Spinal cord (tissue), 10 donors: ENCODE data around the gene DHRS11. TPM values are rescaled to one million over a fixed set of nuclear protein-coding genes. Genes with fewer than 3 reads are reported as not detected.

Experiments used
- DNase-seq, 6 donors: peaks; one replicate each; pipeline versions ENCODE4 v3.0.0 to v3.0.0-alpha.2; 2013 to 2015; ENCODE audit warnings: low spot score in 6 of 6, low read depth in 4 of 6
- H3K27ac ChIP-seq: one replicate; pipeline ENCODE4 v1.5.1; 2013; ENCODE audit warnings: low read depth, low read length, control low read depth
- H3K27me3 ChIP-seq: one replicate; pipeline ENCODE4 v1.6.1; 2013; ENCODE audit warnings: low read length; ENCODE audit not compliant: control insufficient read depth, insufficient read depth
- H3K36me3 ChIP-seq: one replicate; pipeline ENCODE4 v1.6.1; 2013; ENCODE audit warnings: low read length; ENCODE audit not compliant: control insufficient read depth, insufficient read depth
- H3K4me1 ChIP-seq: one replicate; pipeline ENCODE4 v1.6.1; 2013; ENCODE audit warnings: low read length; ENCODE audit not compliant: control insufficient read depth, insufficient read depth
- H3K4me3 ChIP-seq: one replicate; pipeline ENCODE4 v1.5.1; 2013; ENCODE audit warnings: low read depth, low read length, control low read depth
- H3K9me3 ChIP-seq: one replicate; pipeline ENCODE4 v1.6.1; 2013; ENCODE audit warnings: low read length; ENCODE audit not compliant: control insufficient read depth, insufficient read depth
- WGBS: methylation state at CpG from one replicate; pipeline ENCODE4 v1.1.5; 2013; ENCODE audit warnings: missing lambda C conversion rate; ENCODE audit not compliant: insufficient coverage; 5-methylcytosine and 5-hydroxymethylcytosine counted together
- polyA plus RNA-seq, 2 donors: library from polyadenylated mRNA; unstranded; fragments of 120-200 nt; gene quantifications; one replicate each; pipeline ENCODE4 v1.2.1, GENCODE V29; 2013; ENCODE audit not compliant: insufficient read length in 2 of 2
- total RNA-seq, 2 donors: library from RNA; depleted of rRNA in 1 of 2; stranded (reverse); fragments of 120-200 nt in 1 of 2; fragments of >200 nt in 1 of 2; gene quantifications; one replicate each; pipeline versions ENCODE4 v1.2.3 to v1.2.4, GENCODE V29; 2013 to 2014
- donor health status: healthy.

The DHRS11 gene
- total and polyA plus RNA-seq, 4 donors = 6.0 to 24.5 (median 15.0) TPM

DNA sequence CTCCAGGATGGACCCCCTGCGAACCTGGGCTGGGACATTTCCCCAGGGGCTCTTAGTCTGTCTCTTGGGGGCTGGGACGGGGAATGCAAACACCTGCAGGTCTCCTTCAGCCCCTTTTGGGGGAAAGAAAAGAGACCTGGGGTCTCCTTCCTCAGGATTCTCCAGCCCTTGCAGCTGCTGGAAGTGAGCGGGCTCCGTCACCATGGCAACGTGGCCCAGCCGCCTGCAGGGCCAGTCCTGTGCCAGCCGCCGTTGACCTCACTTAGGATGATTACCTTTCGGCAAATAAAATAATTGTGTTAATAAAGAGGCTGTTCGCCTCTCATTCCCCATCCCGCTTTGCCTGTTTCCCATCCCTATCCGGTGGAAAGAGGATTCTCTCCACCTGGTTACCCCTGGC, 35.4 kb downstream of the DHRS11 start:
- H3K4me1 ChIP-seq = peaks cover 28% of the 10 kb centered on the region
- H3K9me3 ChIP-seq = no peaks in the 10 kb centered on the region
- peak in 2 of 6 donors; percentile 32 to 85 for DNase-seq
- H3K27me3 ChIP-seq = peaks cover 10% of the 10 kb centered on the region
- H3K4me3 ChIP-seq = no peak overlapping the region
- 30% methylated on average over 4 of the region's 12 CpGs for WGBS
- H3K36me3 ChIP-seq = no peaks in the 10 kb centered on the region
- no peak overlapping the region for H3K27ac ChIP-seq

DNA sequence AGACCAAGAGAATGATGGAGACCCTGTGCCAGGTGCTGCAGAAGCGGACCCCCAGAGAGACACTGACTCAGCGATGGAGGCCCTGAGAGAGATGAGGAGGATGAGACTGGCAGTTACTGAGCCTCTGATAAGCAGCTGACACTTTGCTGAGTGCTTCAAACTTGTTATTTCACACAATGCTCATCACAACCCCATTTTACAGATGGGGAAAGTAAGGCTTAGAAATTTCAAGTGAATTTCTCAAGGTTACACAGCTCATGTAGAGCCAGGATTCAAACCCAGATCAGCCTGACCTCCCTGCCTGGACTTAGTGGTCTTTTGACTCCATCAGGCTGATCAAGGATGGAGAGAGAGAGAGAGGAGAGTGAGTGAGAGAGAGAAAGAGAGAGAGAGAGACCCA, 36.9 kb downstream of the DHRS11 start:
- Histone ChIP-seq H3K4me1 (peaks cover 34% of the 10 kb centered on the region), H3K27ac (no peak overlapping the region), H3K27me3 (peaks cover 17% of the 10 kb centered on the region), H3K9me3 (no peaks in the 10 kb centered on the region), H3K4me3 (no peak overlapping the region), H3K36me3 (no peaks in the 10 kb centered on the region)
- 90% methylated on average over 2 of the region's 2 CpGs for WGBS
- DNase-seq = no peak

DNA sequence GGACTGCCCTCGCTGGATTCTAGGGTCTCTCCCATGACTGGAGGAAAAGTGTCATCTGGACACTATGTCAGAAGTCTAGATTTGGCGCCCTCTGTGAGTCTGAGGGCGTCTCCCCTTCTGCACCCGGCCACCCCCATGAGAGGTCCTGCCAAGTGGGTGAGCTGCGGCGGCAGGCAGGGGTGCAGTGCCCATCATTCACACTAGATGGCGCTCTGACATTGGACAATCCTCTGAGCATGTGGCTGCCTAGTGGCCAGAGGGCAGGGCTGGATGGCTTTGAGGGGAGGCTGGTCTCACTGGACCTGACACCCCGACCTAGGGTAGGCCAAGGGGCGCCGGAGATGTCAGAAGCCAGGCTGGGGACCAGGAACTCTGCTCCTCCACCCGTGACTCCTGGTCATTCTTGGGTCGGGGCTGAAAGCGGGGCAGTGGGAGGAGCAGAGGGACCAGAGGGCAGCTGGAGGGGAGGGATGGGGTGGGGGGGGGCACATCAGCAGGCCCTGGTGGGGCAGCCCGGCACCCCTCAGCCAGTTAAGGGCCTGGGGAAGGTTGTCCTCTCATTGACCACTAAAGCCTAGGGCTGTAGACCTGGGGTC, 37.7 kb downstream of the DHRS11 start:
- no peak overlapping the region for H3K4me3 ChIP-seq
- H3K4me1 ChIP-seq = peaks cover 34% of the 10 kb centered on the region
- no peak overlapping the region for H3K27ac ChIP-seq
- H3K27me3 ChIP-seq = peaks cover 17% of the 10 kb centered on the region
- H3K9me3 ChIP-seq = no peaks in the 10 kb centered on the region
- DNase-seq = peak in 4 of 6 donors; percentile 48 to 93 (median 74)
- 13% methylated on average over 13 of the region's 14 CpGs for WGBS
- H3K36me3 ChIP-seq = no peaks in the 10 kb centered on the region

DNA sequence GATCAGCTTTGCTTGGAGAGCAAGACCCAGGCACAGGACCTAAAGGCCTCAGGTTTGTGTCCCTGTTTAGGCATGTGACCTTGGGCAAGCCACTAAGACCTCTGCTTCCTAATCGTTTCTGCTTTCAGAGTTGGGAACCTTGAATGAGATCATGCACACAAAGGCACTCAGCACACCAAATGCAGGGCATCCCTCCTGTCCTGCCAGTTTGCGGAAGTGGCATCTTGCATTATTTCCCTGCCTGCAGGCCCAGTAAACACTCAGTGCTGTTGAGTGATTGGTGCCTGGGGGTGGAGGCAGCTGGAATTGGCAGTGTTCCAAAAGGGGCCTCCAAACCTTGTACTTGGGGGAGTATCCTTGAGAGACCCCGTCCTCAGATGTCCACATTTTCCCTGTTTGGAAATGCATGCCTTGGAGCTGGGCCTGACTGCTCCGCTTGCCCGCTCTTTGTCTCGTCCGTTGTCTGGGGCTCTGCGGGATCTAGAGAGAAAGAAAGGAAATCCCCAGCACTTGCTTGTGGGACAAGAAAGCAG, 38.4 kb downstream of the DHRS11 start:
- no peak overlapping the region for H3K4me3 ChIP-seq
- H3K36me3 ChIP-seq = no peaks in the 10 kb centered on the region
- peak in 1 of 6 donors; percentile 46 for DNase-seq
- peaks cover 17% of the 10 kb centered on the region for H3K27me3 ChIP-seq
- 54% methylated on average over 6 of the region's 8 CpGs for WGBS
- H3K9me3 ChIP-seq = no peaks in the 10 kb centered on the region
- no peak overlapping the region for H3K27ac ChIP-seq
- H3K4me1 ChIP-seq = peaks cover 34% of the 10 kb centered on the region

DNA sequence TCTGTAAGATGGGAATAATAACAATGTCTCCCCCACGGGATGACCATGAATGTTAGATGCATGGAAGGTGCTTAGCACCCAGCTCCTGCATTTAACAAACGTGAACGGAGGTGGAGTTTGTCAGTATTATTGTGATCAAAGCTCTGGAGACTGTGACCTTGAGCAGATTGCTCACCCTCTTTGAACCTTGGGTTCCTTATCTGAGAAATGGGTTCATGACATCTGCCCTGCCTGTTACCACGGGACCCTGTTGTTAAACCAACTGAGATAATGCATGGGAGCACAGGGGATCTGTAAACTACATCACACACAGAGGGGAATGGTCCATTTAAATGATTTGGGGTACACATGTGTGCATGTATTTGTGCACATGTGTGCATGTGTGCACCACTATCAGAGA, 39.3 kb downstream of the DHRS11 start:
- Histone ChIP-seq H3K27ac (no peak overlapping the region), H3K27me3 (peaks cover 20% of the 10 kb centered on the region), H3K9me3 (no peaks in the 10 kb centered on the region), H3K4me3 (no peak overlapping the region), H3K4me1 (peaks cover 31% of the 10 kb centered on the region), H3K36me3 (no peaks in the 10 kb centered on the region)
- DNase-seq = no peak
- 91% methylated on average over 3 of the region's 4 CpGs for WGBS

DNA sequence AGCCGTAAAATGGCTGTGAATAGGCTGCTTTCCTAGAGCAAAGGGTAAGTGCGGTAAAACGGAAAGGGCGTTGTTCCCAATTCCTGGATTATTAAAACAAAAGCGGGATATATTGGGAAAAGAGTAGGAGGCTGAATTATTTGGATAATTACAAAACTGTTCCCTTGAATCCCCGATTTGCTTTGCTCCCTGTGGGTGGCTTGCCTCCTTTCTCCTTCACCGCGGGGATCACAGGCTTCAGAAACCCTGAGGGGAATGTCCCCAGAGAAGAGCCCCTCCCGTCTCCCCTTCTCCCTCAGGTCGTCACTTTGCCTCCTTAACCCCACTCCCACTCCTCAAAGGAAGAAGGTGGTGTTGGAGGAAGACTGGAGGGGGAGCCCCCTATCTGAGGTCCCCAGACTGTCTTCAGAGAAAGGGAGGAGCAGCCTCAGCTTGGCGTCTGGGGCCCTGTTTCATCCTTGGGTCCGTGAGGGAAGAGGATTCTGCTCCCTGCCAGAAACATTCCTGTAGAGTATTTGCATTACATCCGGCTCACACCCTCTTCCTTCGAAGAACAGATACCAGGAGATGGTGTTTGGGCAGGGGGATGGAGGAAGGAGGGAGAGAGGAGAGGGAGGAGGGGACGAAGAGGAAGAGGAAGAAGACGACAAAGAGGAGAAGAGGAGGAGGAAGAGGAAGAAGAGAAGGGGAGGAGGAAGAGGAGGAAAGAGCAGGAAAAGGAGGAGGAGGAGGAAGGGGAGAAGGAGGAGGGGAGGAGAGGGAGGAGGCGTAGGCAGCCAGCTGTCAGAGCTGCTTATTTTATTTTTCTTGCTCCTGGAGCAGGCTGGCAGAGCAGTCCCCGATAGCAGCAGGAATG, 41.5 kb downstream of the DHRS11 start:
- Histone ChIP-seq H3K36me3 (no peaks in the 10 kb centered on the region), H3K27me3 (peaks cover 20% of the 10 kb centered on the region), H3K27ac (no peak overlapping the region), H3K4me1 (peaks cover 22% of the 10 kb centered on the region), H3K4me3 (no peak overlapping the region), H3K9me3 (no peaks in the 10 kb centered on the region)
- 32% methylated on average over 5 of the region's 18 CpGs for WGBS
- DNase-seq = peak in 1 of 6 donors; percentile 77

DNA sequence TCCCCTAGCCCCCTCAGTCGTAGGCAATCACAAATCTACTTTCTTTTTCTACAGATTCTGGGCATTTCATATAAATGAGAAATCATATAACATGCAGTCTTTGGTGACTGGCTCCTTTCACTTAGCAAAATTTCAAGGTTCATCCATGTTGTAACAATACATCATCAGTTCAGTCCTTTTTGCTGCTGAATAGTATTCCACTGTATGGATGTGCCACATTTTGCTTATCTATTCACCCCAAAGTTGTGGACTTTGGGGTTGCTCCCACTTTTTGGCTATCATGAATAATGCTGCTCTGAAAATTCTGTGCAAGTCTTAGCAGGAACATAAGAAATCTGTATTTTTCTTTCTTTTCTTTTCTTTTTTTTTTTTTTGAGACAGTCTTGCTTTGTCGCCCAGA, 48.7 kb downstream of the DHRS11 start:
- Histone ChIP-seq H3K27me3 (peaks cover 58% of the 10 kb centered on the region), H3K4me1 (peaks cover 26% of the 10 kb centered on the region), H3K27ac (no peak overlapping the region), H3K9me3 (no peaks in the 10 kb centered on the region), H3K36me3 (no peaks in the 10 kb centered on the region), H3K4me3 (no peak overlapping the region)
- 100% methylated on average over 1 of the region's 2 CpGs for WGBS
- no peak for DNase-seq

DNA sequence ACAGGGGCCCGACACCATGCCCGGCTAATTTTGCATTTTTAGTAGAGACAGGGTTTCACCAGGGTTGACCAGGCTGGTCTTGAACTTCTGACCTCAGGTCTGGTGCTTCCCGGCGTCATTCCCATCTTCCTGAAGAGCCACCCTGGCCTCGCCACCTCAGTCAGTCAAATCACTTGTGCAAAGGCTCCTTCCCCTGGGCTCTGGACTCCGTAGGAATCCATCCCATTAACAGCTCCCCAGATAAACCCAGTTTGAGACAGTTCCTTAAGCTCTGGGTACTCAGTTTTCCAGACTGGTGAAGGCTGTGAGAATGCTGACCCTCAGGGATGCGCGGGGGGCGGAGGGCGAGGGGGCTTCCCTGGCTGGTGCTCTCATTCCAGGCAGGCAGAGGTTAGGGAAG, 49.2 kb downstream of the DHRS11 start:
- Histone ChIP-seq H3K9me3 (no peaks in the 10 kb centered on the region), H3K36me3 (no peaks in the 10 kb centered on the region), H3K27me3 (peaks cover 58% of the 10 kb centered on the region), H3K4me3 (no peak overlapping the region), H3K27ac (no peak overlapping the region), H3K4me1 (peaks cover 26% of the 10 kb centered on the region)
- no peak for DNase-seq
- 46% methylated on average over 10 of the region's 10 CpGs for WGBS

DNA sequence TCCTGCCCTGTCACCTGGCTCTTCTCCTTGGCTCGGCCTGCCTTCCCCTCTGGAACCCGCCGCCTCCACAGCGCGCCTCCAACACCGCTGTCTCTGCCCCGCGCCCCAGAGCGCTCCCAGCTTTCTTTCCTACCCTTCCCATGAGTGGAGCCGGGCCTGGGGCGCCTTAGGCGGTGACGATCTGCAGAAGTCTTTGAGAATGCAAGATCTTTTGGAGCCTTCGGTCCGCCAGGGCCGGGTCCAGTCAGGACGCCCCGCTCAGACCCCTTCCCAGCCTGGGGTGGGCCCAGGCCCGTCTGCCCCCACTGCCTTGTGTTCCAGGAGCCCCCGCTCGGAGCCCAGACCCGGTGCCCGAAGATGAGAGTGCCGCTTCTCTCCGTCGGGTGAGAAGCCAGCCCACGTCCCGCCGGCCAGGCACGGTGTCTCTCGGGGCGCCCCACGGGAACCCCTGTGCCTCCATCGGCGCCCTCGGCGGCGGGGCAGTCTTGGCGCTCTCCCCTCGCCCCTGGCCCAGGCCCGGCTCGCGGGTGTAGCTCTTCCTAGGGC, 49.7 kb downstream of the DHRS11 start:
- no peak for DNase-seq
- Histone ChIP-seq H3K9me3 (no peaks in the 10 kb centered on the region), H3K4me1 (peaks cover 26% of the 10 kb centered on the region), H3K4me3 (peak overlapping the region; percentile 29), H3K27ac (no peak overlapping the region), H3K27me3 (peaks cover 58% of the 10 kb centered on the region), H3K36me3 (no peaks in the 10 kb centered on the region)
- WGBS = 2% methylated on average over 43 of the region's 43 CpGs
